GM18499 (cell line): Measurements from ENCODE around the gene PDGFRB.

Experiments used
- ATAC-seq: cut with Tn5 transposase; IDR thresholded peaks from one replicate; pipeline ENCODE4 v1.9.1; 2021; ENCODE audit warnings: moderate number of reproducible peaks; ENCODE audit not compliant: insufficient read depth, unreplicated experiment

Gene PDGFRB

DNA sequence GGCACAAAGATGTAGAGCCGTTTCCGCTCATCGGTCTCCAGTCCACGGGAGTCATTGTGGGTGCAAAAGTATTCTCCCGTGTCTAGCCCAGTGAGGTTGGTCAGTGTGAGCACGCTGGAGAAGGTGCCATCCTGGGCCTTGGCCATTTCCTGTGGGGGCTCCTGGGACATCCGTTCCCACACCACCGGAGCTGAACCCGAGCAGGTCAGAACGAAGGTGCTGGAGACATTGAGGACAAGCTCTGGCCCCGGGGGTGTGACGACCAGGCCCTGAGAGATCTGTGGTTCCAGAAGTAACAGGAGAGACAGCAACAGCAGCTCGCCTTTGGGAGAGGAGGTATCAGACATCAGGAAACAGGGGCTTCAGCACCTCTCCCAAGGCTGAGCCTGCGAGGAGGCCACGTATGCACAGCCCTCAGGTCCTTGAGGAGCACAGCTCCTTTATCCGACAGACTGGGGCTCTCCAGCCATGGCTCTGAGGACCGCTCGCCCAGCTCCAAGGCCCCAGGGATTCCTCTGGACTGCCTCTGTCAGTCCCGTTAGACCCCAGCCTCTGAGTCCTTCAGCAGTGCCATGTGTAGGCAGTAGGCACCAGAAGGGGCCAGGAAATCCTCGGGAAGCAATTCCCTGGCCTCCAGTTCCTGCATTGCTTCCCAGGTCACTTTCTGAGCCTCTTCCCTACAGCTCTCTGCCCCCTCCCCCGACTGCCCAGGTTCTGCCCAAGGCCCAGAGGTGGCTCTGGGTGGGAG is 19.9 kb downstream of the PDGFRB start:
- no peak for ATAC-seq

DNA sequence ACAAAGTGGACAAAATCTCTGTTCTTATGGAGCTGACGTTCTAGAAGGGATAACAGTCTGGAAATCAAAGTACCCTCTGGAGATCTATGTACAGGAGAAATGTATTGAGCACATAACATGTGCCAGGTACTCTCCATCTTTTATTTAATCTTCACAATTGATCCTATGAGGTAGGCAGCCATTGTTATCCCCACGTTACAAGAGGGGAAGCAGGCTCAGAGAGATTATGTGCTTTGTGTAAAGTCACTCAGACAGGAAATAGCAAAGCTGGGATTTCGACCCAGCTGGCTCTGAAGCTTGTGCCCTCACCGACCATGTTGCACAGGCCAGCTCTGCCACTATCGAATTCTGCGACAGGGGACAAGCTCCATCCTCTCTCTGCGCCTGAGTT is 21.5 kb downstream of the PDGFRB start:
- ATAC-seq, result no peak

DNA sequence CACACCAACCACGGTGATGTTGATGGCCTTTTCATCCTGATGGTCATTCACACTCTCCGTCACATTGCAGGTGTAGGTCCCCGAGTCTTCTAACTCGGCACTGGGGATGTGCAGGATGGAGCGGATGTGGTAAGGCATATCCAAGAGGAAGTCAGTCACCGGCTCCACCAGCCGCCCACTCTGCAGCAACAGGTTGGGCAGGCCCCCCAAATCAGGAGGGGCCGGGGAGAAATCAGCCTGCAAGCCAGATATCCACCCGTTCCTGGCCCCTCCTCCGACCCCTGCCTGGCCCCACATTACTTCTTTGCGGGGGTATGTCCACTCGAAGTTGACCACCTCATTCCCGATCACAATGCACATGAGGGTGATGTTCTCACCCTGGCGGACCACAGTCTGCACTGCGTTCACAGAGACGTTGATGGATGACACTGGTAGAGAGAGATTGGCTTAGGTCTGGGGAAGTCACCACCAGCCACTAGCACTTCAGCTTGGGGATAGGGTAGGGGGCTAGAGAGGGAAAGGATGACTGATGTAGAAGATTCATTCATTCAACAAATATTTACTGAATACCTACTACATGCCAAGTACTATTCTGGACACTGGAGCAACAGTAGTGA is 22.0 kb downstream of the PDGFRB start:
- ATAC-seq, result no peak

DNA sequence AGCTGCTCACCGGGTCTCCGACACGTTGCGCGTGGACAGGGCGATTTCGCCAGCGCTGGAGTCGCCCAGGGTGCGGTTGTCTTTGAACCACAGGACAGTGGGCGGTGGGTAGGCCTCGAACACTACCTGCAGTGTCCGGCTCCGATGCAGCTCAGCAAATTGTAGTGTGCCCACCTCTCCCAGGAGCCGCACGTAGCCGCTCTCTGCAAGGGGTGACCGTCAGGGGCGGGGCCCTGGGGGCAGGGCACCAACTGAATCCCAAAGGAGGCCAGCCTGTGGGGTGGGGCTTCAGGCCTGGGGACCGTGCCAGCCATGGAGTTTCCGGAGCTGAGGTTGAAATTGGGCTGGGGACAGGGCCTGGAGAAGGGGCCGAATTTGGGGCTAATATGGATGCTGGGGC is 22.9 kb downstream of the PDGFRB start:
- no peak for ATAC-seq

DNA sequence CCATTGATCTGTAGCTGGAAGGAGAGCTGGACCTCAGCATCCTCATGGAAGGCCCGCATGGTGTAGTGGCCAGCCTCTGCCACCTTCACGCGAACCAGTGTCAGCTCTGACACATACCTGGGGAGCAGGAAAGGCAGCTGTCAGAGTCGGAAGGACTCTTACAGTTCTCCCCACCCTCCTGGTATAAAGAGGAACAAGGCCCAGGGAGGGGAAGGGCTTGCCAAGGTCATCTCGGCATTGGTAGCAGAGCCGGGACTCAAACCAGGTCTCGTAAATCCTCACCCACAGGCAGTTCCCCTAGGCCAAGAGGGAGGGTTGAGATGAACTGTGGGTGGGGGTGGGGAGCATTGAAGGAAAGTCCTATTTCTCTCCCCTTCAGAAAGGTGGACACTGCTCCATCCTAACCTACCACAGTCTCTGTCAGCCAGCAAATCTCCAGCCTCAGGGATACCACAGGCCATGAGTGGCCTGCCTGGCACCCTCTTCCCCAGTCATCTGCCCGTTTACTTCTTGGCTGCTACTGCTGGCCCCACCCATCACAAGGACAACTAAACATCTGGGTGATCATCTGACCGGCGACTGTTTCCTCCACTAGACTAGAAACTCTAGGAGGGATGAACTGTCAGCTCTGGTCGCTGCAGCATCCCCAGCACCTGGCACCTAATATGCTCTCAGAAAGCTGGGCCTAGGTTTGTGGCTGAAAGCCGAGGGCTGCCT is 23.5 kb downstream of the PDGFRB start:
- ATAC-seq, result no peak

DNA sequence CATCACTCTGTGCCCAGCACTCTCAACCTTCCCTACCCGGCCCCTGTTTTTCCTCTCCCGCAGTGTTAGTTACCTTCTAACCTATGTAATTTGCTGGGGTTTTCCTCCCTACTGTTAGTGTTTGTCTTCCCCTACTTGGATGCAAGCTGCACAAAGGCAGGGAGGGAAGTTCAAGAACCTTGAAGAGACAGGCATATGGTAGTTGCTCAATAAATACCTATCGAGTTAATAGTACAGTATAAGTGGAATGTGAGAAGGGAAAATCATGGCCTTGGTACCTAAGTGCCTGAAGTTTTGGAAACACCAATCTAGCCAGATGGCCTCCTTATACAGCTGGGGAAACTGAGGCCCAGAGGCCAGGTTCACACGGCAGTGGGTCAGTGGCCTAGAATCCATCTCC is 24.2 kb downstream of the PDGFRB start:
- no peak for ATAC-seq

DNA sequence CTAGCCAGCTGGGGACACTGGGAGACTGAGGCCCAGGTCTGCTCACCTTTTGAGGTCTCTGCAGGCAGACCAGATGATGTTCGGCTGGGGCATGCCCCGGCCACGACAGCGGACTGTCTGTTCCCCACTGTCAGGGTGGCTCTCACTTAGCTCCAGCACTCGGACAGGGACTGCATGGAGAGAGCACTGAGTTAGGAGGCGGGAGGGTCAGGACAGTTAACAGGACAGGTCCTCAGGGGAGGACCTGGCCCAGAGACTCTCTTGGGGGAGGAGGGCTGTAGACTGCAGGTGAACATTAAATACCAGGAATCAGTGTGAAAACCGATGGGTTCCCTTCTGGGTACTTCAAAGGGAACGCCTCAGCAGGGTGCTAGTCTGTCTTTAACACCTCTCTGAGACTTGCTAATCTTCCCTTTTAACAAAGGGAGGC is 25.1 kb downstream of the PDGFRB start:
- ATAC-seq, result no peak

DNA sequence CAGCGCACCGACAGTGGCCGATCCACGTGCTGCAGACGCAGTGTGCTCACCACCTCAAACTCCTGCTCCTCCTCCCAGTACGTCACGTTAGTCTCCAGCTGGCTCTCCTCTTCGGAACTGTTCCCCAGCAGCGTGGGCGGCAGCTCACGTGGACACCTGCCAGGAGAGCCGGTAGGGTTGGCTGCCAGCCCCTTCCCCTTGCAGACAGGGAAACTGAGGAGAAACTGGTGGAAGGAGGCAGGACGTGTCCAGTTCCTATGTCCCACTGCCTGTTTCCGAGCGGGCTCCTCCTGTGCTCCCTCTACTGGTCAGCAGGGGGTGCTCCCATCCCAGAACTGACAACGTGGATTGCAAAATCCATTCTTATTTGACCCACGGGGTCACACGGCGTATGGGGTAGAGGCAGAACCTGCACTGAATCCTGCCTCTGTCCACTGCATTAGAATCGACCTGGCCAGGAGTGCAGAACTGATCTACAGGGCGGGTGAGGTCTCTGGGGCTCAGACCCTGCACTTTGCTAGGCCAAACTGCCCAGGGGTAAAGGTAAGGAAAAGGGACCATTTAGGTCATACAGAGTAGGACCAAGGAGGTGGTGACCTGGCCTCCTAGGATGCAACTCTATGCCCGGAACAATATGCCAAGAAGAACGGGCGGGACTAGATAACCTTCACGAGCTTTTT is 25.7 kb downstream of the PDGFRB start:
- no peak for ATAC-seq

DNA sequence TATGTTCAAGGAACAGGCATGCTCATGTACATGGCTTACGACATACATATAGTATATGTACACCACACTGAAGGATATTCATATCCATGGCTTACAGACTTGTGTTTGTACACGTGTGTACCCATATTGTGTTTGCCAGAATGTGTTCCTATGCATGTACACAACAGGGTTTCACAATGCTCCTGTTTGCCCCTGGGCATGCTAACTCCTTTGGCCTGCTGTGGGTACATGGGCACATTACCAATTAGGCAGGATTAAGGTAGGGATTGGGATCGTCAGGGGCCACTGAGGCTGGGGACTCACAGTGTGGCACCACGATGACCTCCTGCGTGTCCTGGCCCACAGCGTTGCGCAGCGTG is 26.2 kb downstream of the PDGFRB start:
- no peak for ATAC-seq

DNA sequence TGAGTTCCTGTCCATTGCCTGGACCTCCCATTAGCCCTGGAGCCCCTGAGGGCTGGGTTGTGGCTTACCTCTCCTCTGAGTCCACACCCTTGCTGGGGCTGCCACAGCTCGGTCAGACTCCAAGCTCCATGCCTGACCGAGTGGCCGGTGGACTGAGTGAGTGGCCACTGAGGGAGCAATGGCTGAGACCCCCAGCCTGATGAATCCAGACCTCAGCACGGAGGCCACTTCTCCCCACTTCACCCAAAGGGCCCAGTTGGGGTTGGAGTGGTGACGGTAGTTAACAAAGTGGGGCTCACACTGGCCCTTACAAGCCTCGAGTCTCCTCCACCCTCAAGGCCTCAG is 28.8 kb downstream of the PDGFRB start:
- no peak for ATAC-seq

DNA sequence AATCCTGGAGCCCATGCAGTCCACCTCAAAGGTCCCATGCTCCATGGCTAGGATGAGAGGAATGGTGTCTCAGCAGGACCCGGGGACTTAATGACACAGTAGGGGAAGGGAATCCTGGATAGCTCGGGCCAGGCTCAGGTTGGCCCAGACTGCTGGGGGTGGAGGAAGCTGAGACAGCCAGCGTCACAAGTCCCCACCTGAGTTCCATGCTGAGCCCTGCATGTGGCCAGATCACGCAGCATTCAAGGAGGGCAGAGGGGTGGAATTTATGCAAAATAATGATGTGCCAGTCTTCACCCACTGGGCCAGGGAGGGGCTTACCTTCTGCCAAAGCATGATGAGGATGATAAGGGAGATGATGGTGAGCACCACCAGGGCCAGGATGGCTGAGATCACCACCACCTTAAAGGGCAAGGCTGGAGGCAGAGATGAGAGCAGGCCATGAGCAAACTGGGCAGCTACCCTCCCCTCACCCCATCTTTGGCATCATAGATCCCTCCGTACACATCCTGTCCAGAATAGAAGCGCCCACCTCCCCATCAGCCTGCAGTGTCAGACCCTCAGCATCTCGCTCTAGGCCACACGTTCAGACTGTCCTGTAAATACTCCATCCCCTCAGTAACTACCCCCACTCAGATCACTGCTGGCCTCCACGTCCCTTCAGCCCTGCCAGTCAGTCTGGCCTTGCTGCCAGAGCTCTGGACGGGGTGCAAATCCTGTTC is 29.3 kb downstream of the PDGFRB start:
- ATAC-seq, result no peak

DNA sequence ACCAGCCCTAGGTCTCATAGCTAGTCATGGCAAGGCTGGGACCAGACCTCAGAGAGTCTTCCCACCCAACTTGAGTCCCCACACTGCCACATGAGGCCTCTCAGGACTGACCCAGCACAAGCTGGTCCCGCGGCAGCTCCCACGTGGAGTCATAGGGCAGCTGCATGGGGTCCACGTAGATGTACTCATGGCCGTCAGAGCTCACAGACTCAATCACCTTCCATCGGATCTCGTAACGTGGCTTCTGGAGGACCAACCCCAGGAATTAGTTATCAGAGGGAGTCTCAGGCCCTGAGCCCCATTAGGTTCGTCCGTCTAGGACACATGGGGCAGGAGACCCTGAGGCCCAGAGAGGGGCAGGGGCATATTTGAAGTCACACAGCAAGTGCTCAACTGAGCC is 30.3 kb downstream of the PDGFRB start:
- no peak for ATAC-seq

DNA sequence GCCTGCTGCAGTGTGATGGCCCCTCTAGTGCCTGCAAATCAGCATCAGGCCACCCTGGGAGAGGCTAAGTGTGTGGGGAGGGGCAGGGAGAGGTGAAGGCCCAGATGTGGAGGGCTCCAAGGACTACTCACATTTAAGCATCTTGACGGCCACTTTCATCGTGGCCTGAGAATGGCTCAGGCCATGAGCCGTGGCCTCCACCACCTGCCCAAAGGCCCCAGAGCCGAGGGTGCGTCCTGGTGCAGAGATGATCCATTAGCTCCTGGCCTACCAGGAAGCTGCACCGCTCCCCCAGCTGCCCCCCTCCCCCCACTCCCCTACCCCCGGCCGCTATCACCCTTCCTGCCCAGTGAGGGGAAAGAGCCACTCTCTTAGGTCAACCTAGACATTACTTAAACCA is 31.0 kb downstream of the PDGFRB start:
- no peak for ATAC-seq

DNA sequence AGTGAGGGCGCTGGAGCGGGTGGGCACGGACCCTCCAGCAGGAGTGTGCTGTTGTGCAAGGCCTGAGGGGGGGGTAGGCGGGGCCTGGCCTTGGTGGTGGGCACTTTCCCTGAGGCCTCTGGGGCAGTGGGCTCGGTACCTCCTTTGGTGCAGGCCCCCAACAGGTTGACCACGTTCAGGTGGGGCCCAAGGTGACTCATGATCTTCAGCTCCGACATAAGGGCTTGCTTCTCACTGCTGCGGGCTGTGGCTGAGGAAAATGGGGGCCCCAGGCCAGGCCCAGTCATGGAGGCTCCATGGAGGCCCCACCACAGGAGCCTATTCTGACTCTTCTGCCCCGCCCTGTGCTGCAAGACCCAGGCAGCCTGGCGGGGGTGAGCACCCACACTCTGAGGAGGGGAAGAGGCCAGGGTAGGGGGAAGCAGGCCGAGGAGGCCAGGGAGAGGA is 31.5 kb downstream of the PDGFRB start:
- no peak for ATAC-seq

DNA sequence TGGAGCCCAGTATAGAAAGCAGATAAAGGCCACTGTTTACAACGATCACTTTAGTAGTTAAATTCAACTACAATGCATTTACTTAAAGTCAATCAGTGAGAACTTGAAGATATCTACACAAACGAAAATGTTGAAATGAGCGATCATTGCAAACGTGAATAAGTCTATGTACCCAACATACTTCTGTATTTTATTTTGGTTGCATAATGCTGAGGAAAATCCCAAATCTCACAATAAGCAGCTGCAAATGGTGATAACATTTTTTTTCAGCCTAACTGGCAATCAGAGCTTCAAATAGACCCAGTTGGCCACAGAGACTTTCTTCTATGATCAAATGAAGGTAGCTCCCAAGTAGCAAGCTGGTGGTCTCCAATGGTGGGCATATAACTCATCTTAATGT is 32.1 kb downstream of the PDGFRB start:
- no peak for ATAC-seq

DNA sequence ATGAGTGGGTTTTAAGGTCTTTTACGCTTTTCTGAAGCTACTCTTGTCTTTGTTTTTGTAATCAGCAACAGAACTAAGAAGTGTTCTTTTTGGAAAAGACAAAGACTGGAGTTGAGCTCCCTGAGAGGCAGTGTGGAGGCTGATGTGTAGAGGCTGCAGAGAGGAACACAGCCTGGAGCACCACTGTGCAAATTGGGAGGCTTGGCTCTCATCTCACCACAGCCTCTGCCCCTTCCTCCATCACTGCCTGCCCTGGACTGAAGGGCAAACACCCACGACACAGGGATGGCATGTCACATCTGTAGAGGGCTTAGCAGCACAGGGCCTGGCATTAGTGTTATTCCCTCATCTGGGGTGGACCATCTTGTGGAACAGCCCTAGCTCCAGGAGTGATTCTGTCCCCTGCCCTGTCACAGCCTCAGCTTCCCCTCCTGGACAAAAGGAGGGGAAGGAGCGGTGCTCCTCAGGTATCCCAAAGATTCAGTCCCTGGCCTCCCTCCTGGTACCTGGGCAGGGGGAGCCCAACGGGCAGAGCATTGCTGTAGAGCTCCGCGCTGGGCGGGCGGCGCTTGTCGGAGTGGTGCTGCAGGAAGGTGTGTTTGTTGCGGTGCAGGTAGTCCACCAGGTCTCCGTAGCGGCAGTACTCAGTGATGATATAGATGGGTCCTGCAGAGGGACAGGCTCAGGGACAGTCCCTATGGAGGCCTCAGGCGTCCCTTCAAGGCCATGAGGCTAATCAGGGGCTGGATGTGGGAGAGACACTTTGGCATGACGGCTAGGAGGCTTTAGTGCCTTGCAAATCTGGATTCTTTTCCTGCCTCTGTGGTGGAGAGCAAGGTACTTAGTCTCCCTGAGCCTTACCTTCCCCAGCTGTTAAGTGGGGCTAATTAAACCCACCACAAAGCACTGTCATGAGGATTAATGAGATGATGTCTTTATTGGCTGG is 32.8 kb downstream of the PDGFRB start:
- ATAC-seq, result no peak

DNA sequence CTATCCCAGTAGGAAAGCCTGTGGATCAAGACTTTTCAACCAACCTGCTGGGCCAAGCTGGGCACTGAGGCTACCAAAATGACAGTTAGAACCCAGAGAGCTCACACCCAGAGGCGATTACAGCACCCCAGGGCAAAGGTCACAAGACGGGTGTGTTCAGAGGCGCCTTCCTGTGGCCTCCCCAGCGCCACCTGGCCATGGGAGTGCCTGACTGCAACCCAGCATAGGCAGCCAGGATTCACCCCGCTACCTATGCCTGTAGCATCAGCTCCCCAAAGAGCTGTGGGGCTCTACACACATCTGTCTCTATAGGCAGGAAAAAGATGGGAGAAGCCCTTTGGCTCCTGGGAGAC is 33.5 kb downstream of the PDGFRB start:
- no peak for ATAC-seq

DNA sequence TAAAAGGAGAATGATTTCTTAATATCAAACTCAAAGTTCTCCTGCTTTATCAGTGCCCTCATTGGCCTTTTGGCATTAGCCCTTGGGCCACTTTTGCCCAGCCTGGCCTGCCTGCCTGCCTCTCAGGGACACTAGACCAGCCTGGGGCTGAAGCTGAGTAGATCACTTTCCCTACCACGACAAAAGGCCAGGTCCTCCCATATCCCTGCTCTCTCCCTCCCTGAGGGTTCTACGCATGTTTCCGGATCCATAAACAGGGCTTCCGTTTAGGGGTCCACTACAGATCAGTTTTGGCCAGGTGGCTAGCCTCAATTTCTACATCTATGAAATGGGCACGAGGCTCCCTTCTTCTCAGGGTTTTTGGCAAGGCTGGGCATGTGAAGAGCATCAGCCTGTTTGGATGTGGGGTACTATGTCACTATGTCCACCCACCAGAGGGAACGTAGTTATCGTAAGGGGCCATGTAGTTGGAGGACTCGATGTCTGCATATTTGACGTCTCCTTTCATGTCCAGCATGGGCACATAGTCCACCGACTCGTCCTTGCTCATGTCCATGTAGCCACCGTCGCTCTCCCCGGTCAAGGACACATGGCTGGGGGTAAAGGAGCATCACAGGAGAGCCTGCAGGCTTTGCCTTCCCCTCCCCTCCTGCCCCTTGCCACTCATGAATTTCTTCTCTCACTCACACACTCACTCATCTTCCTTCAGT is 34.0 kb downstream of the PDGFRB start:
- no peak for ATAC-seq
